ENCODE results near the gene PSMD3.

The PSMD3 gene

DNA sequence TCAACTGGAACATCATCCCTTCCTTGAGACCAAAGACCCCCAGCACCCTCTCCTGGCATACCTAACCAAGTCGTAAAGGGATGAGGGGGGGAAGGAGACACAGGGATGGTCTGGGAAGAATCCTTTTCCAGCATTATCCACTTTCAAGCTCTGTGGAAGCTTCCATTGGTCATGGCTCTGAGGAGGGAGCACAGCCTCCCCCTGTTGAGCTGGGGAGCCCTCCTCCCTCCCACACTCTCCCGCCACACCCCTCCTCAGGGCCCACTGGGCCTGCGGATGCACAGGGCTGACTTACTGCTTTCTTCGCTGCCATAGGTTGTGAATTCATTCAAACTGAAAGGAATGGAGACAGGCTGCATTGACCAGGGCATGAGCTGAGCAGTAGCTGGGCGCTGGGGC, 47.0 kb downstream of the PSMD3 start:
- DNase-seq (ENCODE audit: low read depth), result no peak
- TF ChIP-seq CTCF (IDR thresholded peaks at IDR 0.05; ENCODE audit: insufficient read depth, low read depth, low read length, missing control alignments), result no peak

GRCh38 chr17:40028595-40028994, 48.0 kb downstream of the PSMD3 start:
- no peak overlapping the region for H3K4me3 ChIP-seq (ENCODE audit: low read length)
- no peak for TF ChIP-seq CTCF (IDR thresholded peaks at IDR 0.05; ENCODE audit: insufficient read depth, low read depth, low read length, missing control alignments)
- DNase-seq (ENCODE audit: low read depth), result no peak

More for the DNA sequence above, 47.0 kb downstream of the PSMD3 start:
- H3K4me3 ChIP-seq (ENCODE audit: low read length), result no peak overlapping the region

GRCh38 chr17:40031706-40032105, 51.1 kb downstream of the PSMD3 start:
- no peak for TF ChIP-seq CTCF (IDR thresholded peaks at IDR 0.05; ENCODE audit: insufficient read depth, low read depth, low read length, missing control alignments)
- no peak for DNase-seq (ENCODE audit: low read depth)
- H3K4me3 ChIP-seq (ENCODE audit: low read length), result no peak overlapping the region

DNA sequence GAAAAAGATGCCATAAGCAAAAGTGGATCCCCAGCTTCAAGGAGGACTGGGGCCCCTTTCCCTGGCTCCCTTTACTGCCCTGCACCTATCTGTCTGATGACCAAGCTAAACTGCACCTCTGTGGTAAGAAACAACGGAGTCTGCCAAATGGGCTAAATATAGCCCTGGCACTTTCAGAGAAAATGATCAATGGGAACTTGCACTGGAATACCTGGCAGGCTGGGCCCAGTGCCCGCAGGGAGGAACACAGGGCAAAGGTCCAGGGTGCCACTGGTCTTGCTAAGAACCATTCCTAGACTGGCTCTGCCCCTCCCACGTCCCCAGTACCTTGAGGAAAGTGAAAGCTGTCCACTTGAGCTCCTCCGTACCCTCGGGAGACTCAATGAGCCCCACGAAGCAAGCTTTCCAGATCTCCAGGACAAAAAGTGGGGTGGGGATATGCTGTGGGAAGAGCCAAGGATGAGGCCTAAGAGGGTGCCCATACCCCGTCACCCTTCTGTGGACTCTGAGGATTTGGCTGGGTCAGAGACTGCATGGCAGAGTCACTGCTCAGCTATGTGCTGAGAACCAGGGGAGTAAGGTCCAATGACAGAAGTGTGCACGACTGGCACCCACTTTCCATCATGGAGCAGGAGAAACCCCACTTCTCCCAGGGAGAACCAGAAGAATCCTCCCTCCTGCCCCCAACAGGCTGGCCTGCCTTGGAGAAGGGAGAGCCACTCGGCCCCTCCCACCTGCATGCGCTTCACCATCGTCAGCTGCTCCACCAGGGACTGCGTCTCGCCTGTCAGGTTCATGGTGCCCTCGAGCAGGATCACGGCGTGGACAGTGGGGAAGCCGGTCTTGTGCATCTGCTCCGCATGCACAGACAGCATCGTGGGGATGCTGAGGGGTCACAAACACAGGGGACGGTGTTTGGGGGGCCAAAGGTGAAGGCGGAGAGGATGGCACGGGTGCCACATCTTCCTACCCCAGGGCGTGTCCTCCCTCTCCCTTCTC, 52.0 kb downstream of the PSMD3 start:
- DNase-seq (ENCODE audit: low read depth), result no peak
- TF ChIP-seq CTCF (IDR thresholded peaks at IDR 0.05; ENCODE audit: insufficient read depth, low read depth, low read length, missing control alignments), result no peak
- H3K4me3 ChIP-seq (ENCODE audit: low read length), result no peak overlapping the region

GRCh38 chr17:40033339-40033738, 52.7 kb downstream of the PSMD3 start:
- H3K4me3 ChIP-seq (ENCODE audit: low read length), result no peak overlapping the region
- no peak for DNase-seq (ENCODE audit: low read depth)
- TF ChIP-seq CTCF (IDR thresholded peaks at IDR 0.05; ENCODE audit: insufficient read depth, low read depth, low read length, missing control alignments), result no peak

DNA sequence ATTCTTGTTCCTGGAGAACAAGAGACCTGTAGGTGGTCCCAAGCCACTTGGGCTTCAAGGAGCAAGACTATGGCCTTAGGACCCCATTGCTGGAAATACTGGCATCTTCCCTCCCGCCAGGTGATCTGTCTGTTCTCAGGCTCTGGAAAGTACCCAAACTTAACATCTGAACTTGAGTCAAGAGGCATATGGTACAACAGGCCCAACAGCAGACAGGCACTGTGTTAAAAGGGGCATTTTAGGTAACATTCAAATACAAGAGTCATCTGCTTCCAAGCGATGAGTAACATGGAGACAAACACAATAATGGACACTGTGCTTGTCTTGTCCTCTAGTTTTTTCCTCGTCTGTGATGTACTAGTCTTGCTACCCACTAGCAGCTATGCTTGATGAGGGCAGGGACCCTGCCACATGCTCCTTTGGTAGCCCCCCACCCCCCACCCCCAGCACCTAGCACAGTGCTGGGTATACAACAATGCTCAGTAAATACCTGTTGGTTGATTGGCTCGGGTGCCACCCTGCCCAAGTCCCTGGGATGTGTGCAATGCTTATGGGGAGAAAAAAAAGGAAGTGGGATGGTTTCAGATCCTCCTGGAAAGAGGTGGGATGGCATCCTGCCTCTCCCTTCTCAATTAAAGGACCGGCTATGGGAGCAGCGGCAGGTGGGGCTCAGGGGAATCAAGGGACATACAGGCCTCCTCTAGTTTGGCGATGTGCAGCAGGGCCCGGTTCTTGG, 54.0 kb downstream of the PSMD3 start:
- DNase-seq (ENCODE audit: low read depth), result no peak
- H3K4me3 ChIP-seq (ENCODE audit: low read length), result no peak overlapping the region
- TF ChIP-seq CTCF (IDR thresholded peaks at IDR 0.05; ENCODE audit: insufficient read depth, low read depth, low read length, missing control alignments), result no peak
